ENCODE data around the gene FKBP3. TPM values are rescaled to one million over a fixed set of nuclear protein-coding genes. Genes with fewer than 3 reads are reported as not detected.

FKBP3 gene
- total and polyA plus RNA-seq, 2 donors (not counting 3 experiments of a cell fraction or from before 2014, with no cell fraction given): 23.2 to 92.9 TPM

- intact Hi-C loops (cut with micrococcal nuclease): no loop called here
- BruUV-seq (replicated peaks): no TSS peak
- ChIA-PET CTCF (interaction anchor here (2.0 kb wide), 1 partner anchor 12 kb away, joined by 6 read pairs; no protein-coding TSS in a partner anchor), POLR2A (no interaction called here)
- Histone ChIP-seq H3K4me1 (ENCODE audit: control insufficient read depth, extremely low read depth, insufficient read depth, low read length) (no peaks in the 10 kb centered on the region), H2AFZ (ENCODE audit: low read depth, low read length) (no peak overlapping the region), H3K9me1 (replicated peaks; ENCODE audit: control insufficient read depth, extremely low read depth, insufficient read depth, low read length) (no peaks in the 10 kb centered on the region), H3K27me3 (ENCODE audit: control insufficient read depth in 2 of 2, insufficient read depth in 2 of 2, low read length in 2 of 2) (no peaks in the 10 kb centered on the region), H3K9me3 (replicated peaks; ENCODE audit: control insufficient read depth, insufficient read depth, low read length) (no peaks in the 10 kb centered on the region), H3K79me2 (ENCODE audit: control insufficient read depth, insufficient read depth, low read length) (peaks cover 1% of the 10 kb centered on the region), H3K36me3 (ENCODE audit: control insufficient read depth in 2 of 2, extremely low read depth in 1 of 2, insufficient read depth in 2 of 2, low read length in 2 of 2) (no peaks in the 10 kb centered on the region), H3K4me2 (ENCODE audit: insufficient read depth, low read length) (no peak overlapping the region), H4K20me1 (replicated peaks; ENCODE audit: control insufficient read depth, extremely low read depth, insufficient read depth, low read length) (no peaks in the 10 kb centered on the region), H3K27ac (ENCODE audit: insufficient read depth, low read depth, low read length) (no peak overlapping the region), H3K4me3 (replicated peaks in 1 of 3; ENCODE audit: insufficient read depth in 1 of 3, low read depth in 1 of 3, low read length in 3 of 3) (no peak overlapping the region), H3K9ac (replicated peaks; ENCODE audit: extremely low read depth, insufficient read depth, low read length) (no peak overlapping the region)
- TF ChIP-seq MYC (IDR thresholded peaks at IDR 0.05; ENCODE audit: low read depth, low read length): no peak
- no peak for TF ChIP-seq CTCF (IDR thresholded peaks at IDR 0.05; ENCODE audit: extremely low read depth in 1 of 2, insufficient read depth in 1 of 2, low read depth in 1 of 2, low read length in 2 of 2)
- TF ChIP-seq MAX (IDR thresholded peaks at IDR 0.05; ENCODE audit: insufficient read depth, insufficient read length): no peak
- TF ChIP-seq POLR2A (IDR thresholded peaks at IDR 0.05; ENCODE audit: low read depth, low read length): no peak
- DNase-seq (ENCODE audit: low read depth, low spot score) (no peak), FAIRE-seq (no peak)
- dilution Hi-C loops (cut with MboI; ENCODE audit: extremely low pct_ligation_motif_present, low sequenced_read_pairs): no loop called here
Observed at GRCh38 chr14:45066667-45067066, 67.6 kb downstream of the FKBP3 start.

GRCh38 chr14:45065956-45066355 lies 68.3 kb downstream of the FKBP3 start:
- no peak overlapping the region for H3K4me2 ChIP-seq (ENCODE audit: insufficient read depth, low read length)
- no TSS peak for BruUV-seq (replicated peaks)
- no peaks in the 10 kb centered on the region for H3K36me3 ChIP-seq (ENCODE audit: control insufficient read depth in 2 of 2, extremely low read depth in 1 of 2, insufficient read depth in 2 of 2, low read length in 2 of 2)
- FAIRE-seq: no peak
- H3K27ac ChIP-seq (ENCODE audit: insufficient read depth, low read depth, low read length): no peak overlapping the region
- H4K20me1 ChIP-seq (replicated peaks; ENCODE audit: control insufficient read depth, extremely low read depth, insufficient read depth, low read length): no peaks in the 10 kb centered on the region
- no peak overlapping the region for H3K9ac ChIP-seq (replicated peaks; ENCODE audit: extremely low read depth, insufficient read depth, low read length)
- CTCF ChIA-PET: interaction anchor here (1.0 to 1.6 kb wide), 3 partner anchors 12 to 20 kb away, joined by 3 to 5 read pairs (median 3); no protein-coding TSS in a partner anchor
- TF ChIP-seq GATA2 (IDR thresholded peaks at IDR 0.05; ENCODE audit: insufficient read depth, insufficient read length, low read depth, low read length) (no peak), MAX (IDR thresholded peaks at IDR 0.05; ENCODE audit: insufficient read depth, insufficient read length) (no peak), JUN (IDR thresholded peaks at IDR 0.05; ENCODE audit: borderline replicate concordance, insufficient read depth, insufficient read length, low read depth) (no peak), FOS (IDR thresholded peaks at IDR 0.05; ENCODE audit: borderline replicate concordance, insufficient read depth, low read length) (no peak), CTCF (IDR thresholded peaks at IDR 0.05; ENCODE audit: extremely low read depth in 1 of 2, insufficient read depth in 1 of 2, low read depth in 1 of 2, low read length in 2 of 2) (no peak), MYC (IDR thresholded peaks at IDR 0.05; ENCODE audit: low read depth, low read length) (no peak), EZH2 (IDR thresholded peaks at IDR 0.05; ENCODE audit: borderline replicate concordance, low read depth, low read length, severe bottlenecking) (no peak), POLR2A (IDR thresholded peaks at IDR 0.05; ENCODE audit: low read depth, low read length) (no peak), POLR2AphosphoS5 (IDR thresholded peaks at IDR 0.05; ENCODE audit: insufficient read depth, low read depth, low read length) (no peak)
- no peak for DNase-seq (ENCODE audit: low read depth, low spot score)
- POLR2A ChIA-PET: no interaction called here
- peaks cover 1% of the 10 kb centered on the region for H3K79me2 ChIP-seq (ENCODE audit: control insufficient read depth, insufficient read depth, low read length)
- H3K9me1 ChIP-seq (replicated peaks; ENCODE audit: control insufficient read depth, extremely low read depth, insufficient read depth, low read length): no peaks in the 10 kb centered on the region
- intact Hi-C loops (cut with micrococcal nuclease): no loop called here
- H3K4me1 ChIP-seq (ENCODE audit: control insufficient read depth, extremely low read depth, insufficient read depth, low read length): no peaks in the 10 kb centered on the region
- H3K27me3 ChIP-seq (ENCODE audit: control insufficient read depth in 2 of 2, insufficient read depth in 2 of 2, low read length in 2 of 2): no peaks in the 10 kb centered on the region
- no peaks in the 10 kb centered on the region for H3K9me3 ChIP-seq (replicated peaks; ENCODE audit: control insufficient read depth, insufficient read depth, low read length)
- H2AFZ ChIP-seq (ENCODE audit: low read depth, low read length): no peak overlapping the region
- H3K4me3 ChIP-seq (replicated peaks in 1 of 3; ENCODE audit: insufficient read depth in 1 of 3, low read depth in 1 of 3, low read length in 3 of 3): no peak overlapping the region
- dilution Hi-C loops (cut with MboI; ENCODE audit: extremely low pct_ligation_motif_present, low sequenced_read_pairs): no loop called here

Measured in endothelial cell of umbilical vein (primary cell).